ENCODE data around the gene SLC16A5.

GRCh38 chr17:75109046-75109406 is 21.3 kb downstream of the SLC16A5 start:
- TF ChIP-seq, protein P1, sequence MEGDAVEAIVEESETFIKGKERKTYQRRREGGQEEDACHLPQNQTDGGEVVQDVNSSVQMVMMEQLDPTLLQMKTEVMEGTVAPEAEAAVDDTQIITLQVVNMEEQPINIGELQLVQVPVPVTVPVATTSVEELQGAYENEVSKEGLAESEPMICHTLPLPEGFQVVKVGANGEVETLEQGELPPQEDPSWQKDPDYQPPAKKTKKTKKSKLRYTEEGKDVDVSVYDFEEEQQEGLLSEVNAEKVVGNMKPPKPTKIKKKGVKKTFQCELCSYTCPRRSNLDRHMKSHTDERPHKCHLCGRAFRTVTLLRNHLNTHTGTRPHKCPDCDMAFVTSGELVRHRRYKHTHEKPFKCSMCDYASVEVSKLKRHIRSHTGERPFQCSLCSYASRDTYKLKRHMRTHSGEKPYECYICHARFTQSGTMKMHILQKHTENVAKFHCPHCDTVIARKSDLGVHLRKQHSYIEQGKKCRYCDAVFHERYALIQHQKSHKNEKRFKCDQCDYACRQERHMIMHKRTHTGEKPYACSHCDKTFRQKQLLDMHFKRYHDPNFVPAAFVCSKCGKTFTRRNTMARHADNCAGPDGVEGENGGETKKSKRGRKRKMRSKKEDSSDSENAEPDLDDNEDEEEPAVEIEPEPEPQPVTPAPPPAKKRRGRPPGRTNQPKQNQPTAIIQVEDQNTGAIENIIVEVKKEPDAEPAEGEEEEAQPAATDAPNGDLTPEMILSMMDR (IDR thresholded peaks at IDR 0.05) = no peak
- TF ChIP-seq POLR2A (IDR thresholded peaks at IDR 0.05) = no peak
